ENCODE measurements around the gene ZYX. TPM values are rescaled to one million over a fixed set of nuclear protein-coding genes. Genes with fewer than 3 reads are reported as not detected.

Gene ZYX
- polyA plus RNA-seq, 1 of the 3 experiments (the other 2 are of a cell fraction): 271 TPM

DNA sequence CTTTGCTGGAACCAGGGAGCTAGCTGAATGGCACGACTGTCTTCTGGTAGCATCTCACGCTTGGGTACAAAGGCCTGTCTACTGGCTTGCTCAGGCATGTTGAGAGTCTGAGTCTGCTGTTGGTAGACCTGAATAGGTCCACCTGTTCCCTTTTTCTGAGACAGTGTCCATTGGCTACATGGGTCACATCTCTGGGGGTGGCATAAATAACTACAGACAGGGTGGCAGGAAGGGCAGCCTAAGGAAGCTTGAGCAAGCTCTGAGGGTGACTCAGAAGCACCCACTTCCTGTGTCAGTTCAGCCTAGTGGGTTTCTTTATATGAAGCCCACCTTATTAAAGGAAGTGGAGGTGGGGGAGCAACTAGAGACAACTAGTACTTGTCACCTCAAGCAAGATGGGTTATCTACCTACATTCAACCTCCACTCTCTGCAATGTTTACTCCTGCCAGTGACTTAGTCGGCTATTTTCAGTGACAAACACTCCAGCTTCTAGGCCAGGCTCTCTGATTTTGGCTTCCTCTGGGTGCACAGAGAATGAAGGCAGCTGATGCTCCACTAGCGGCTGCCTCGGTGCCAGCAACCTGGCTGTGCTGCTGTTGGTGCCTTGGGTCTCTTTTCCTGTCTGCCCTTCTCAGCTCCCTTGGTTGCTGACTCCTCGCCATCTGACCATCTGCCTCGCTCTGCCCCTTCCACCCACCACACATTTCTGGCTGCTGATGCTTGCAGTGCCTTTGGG is 5.7 kb upstream of the ZYX start:
- Histone ChIP-seq H2AFZ (ENCODE audit: low read depth) (no peak overlapping the region), H3K36me3 (replicated peaks in 1 of 2; ENCODE audit: control insufficient read depth in 1 of 2, insufficient read depth in 2 of 2, low read length in 1 of 2) (no peaks in the 10 kb centered on the region), H3K9ac (no peak overlapping the region), H4K20me1 (ENCODE audit: insufficient read depth) (no peaks in the 10 kb centered on the region), H3K4me1 (ENCODE audit: control insufficient read depth in 1 of 2, insufficient read depth in 2 of 2, low read depth in 1 of 2, low read length in 1 of 2) (peaks cover 9 to 40% of the 10 kb centered on the region in 2 experiments; a peak in 3 of 4 replicates), H3K4me2 (peak overlapping the region; percentile 25), H3K27me3 (ENCODE audit: insufficient read depth) (no peaks in the 10 kb centered on the region), H3K79me2 (ENCODE audit: insufficient read depth) (peaks cover 34% of the 10 kb centered on the region), H3K9me2 (no peaks in the 10 kb centered on the region), H3F3A (replicated peaks; ENCODE audit: insufficient read depth) (peaks cover 23% of the 10 kb centered on the region), H3K4me3 (ENCODE audit: low read depth in 2 of 2, low read length in 1 of 2) (no peak overlapping the region), H3K9me3 (no peaks in the 10 kb centered on the region), H3K27ac (ENCODE audit: low read depth in 2 of 2, low read length in 1 of 2) (peak overlapping the region in 1 of 2 experiments; percentile 27; a peak in 2 of 4 replicates)
- 95% methylated on average over 7 of the region's 7 CpGs for WGBS (ENCODE audit: low lambda C conversion rate)
- DNase-seq: no peak
- CTCF ChIA-PET: interaction anchor here (2.4 to 4.1 kb wide), 2 partner anchors 30 to 135 kb away, joined by 8 to 20 read pairs; no protein-coding TSS in a partner anchor
- no peak for TF ChIP-seq RCOR1 (IDR thresholded peaks at IDR 0.05; ENCODE audit: low read length)
- 0 out of 2 replicates have a peak, but pooled peaks have one; percentile 14 for TF ChIP-seq FOSL2 (IDR thresholded peaks at IDR 0.05; ENCODE audit: borderline replicate concordance, low read depth)
- POLR2A ChIA-PET: no interaction called here

DNA sequence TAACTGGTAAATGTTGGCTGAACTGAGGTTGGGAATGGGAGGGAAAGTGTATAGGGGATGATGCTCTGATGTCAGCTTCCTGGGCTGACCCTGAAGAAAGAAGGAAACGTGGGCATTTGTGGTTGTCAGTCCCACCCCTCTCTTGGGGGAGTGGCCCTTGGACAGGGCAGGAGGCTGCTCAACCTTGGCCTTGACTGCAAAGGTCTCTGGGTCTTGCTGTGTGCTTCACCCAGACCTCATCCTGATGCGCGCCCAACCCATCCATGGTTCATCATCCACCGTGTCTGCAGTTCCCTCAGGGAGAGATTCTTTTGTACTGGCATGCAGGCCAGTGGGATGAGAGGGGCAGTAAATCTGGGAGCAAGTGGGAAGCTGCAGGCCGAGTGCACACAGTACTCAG is 4.7 kb upstream of the ZYX start:
- no peaks in the 10 kb centered on the region for H4K20me1 ChIP-seq (ENCODE audit: insufficient read depth)
- H3K36me3 ChIP-seq (replicated peaks in 1 of 2; ENCODE audit: control insufficient read depth in 1 of 2, insufficient read depth in 2 of 2, low read length in 1 of 2): no peaks in the 10 kb centered on the region
- no peaks in the 10 kb centered on the region for H3K27me3 ChIP-seq (ENCODE audit: insufficient read depth)
- ChIA-PET POLR2A (no interaction called here), CTCF (interaction anchor here (1.4 to 2.4 kb wide), 2 partner anchors 11 to 31 kb away, joined by 4 to 8 read pairs; no protein-coding TSS in a partner anchor)
- no peak for TF ChIP-seq SIN3A (IDR thresholded peaks at IDR 0.05; ENCODE audit: borderline replicate concordance, low read depth, low read length)
- TF ChIP-seq MXI1 (IDR thresholded peaks at IDR 0.05; ENCODE audit: low read depth, low read length): no peak
- peaks cover 42% of the 10 kb centered on the region for H3K79me2 ChIP-seq (ENCODE audit: insufficient read depth)
- H3K27ac ChIP-seq (ENCODE audit: low read depth in 2 of 2, low read length in 1 of 2): no peak overlapping the region
- no peaks in the 10 kb centered on the region for H3K9me2 ChIP-seq
- H3K9me3 ChIP-seq: no peaks in the 10 kb centered on the region
- no peak overlapping the region for H3K9ac ChIP-seq
- peaks cover 9 to 40% of the 10 kb centered on the region in 2 experiments; a peak in 3 of 4 replicates for H3K4me1 ChIP-seq (ENCODE audit: control insufficient read depth in 1 of 2, insufficient read depth in 2 of 2, low read depth in 1 of 2, low read length in 1 of 2)
- no peak for DNase-seq
- peaks cover 24% of the 10 kb centered on the region for H3F3A ChIP-seq (replicated peaks; ENCODE audit: insufficient read depth)
- WGBS (ENCODE audit: low lambda C conversion rate): 76% methylated on average over 5 of the region's 5 CpGs
- H3K4me3 ChIP-seq (ENCODE audit: low read depth in 2 of 2, low read length in 1 of 2): no peak overlapping the region
- H3K4me2 ChIP-seq: no peak overlapping the region
- no peak overlapping the region for H2AFZ ChIP-seq (ENCODE audit: low read depth)

- DNase-seq: peak; percentile 46
- TF ChIP-seq NFIC (IDR thresholded peaks at IDR 0.05; ENCODE audit: borderline replicate concordance) (no peak), JUND (IDR thresholded peaks at IDR 0.05) (no peak), ELF1 (IDR thresholded peaks at IDR 0.05) (no peak), SMC3 (IDR thresholded peaks at IDR 0.05; ENCODE audit: low read depth, low read length) (no peak), TEAD4 (IDR thresholded peaks at IDR 0.05; ENCODE audit: borderline replicate concordance, insufficient read depth) (0 out of 2 replicates have a peak, but pooled peaks have one; percentile 3), GABPA (IDR thresholded peaks at IDR 0.05; ENCODE audit: low read depth) (no peak), REST (IDR thresholded peaks at IDR 0.05; ENCODE audit: low read depth, low read length) (no peak), EP300 (IDR thresholded peaks at IDR 0.05; ENCODE audit: borderline replicate concordance in 1 of 2, low read depth in 1 of 2, low read length in 1 of 2) (no peak)
- TF ChIP-seq, protein P1, sequence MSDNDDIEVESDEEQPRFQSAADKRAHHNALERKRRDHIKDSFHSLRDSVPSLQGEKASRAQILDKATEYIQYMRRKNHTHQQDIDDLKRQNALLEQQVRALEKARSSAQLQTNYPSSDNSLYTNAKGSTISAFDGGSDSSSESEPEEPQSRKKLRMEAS (IDR thresholded peaks at IDR 0.05; ENCODE audit: low read depth): peak; percentile 63
- TF ChIP-seq, protein P2, sequence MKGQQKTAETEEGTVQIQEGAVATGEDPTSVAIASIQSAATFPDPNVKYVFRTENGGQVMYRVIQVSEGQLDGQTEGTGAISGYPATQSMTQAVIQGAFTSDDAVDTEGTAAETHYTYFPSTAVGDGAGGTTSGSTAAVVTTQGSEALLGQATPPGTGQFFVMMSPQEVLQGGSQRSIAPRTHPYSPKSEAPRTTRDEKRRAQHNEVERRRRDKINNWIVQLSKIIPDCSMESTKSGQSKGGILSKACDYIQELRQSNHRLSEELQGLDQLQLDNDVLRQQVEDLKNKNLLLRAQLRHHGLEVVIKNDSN (IDR thresholded peaks at IDR 0.05; ENCODE audit: borderline replicate concordance, low read depth): no peak
- CTCF ChIA-PET: interaction anchor here (0.6 to 5.8 kb wide), 32 partner anchors 8 to 522 kb away, joined by 3 to 50 read pairs (median 6); partner anchors contain the start of genes CASP2, EPHA1, GSTK1 and TCAF1
- no peaks in the 10 kb centered on the region for H3K9me3 ChIP-seq
- peaks cover 22% of the 10 kb centered on the region for H3F3A ChIP-seq (replicated peaks; ENCODE audit: insufficient read depth)
- peak overlapping the region; percentile 90 for H3K4me2 ChIP-seq
- peaks cover 29% of the 10 kb centered on the region for H4K20me1 ChIP-seq (ENCODE audit: insufficient read depth)
- H3K27me3 ChIP-seq (ENCODE audit: insufficient read depth): no peaks in the 10 kb centered on the region
- peak overlapping the region; percentile 99 for H3K9ac ChIP-seq
- H3K27ac ChIP-seq (ENCODE audit: low read depth in 2 of 2, low read length in 1 of 2): peak overlapping the region; percentile 91 to 100
- no peak overlapping the region for H2AFZ ChIP-seq (ENCODE audit: low read depth)
- WGBS (ENCODE audit: low lambda C conversion rate): 25% methylated on average over 15 of the region's 15 CpGs
- H3K4me1 ChIP-seq (ENCODE audit: control insufficient read depth in 1 of 2, insufficient read depth in 2 of 2, low read depth in 1 of 2, low read length in 1 of 2): peaks cover 20 to 50% of the 10 kb centered on the region in 2 experiments; a peak in 3 of 4 replicates
- peaks cover 16 to 29% of the 10 kb centered on the region in 2 experiments for H3K36me3 ChIP-seq (replicated peaks in 1 of 2; ENCODE audit: control insufficient read depth in 1 of 2, insufficient read depth in 2 of 2, low read length in 1 of 2)
- POLR2A ChIA-PET: interaction anchor here (0.6 to 1.4 kb wide), 3 partner anchors 17 to 117 kb away, joined by 3 to 5 read pairs (median 4); partner anchors contain the start of gene GSTK1
- H3K79me2 ChIP-seq (ENCODE audit: insufficient read depth): peaks cover 75% of the 10 kb centered on the region
- no peaks in the 10 kb centered on the region for H3K9me2 ChIP-seq
- H3K4me3 ChIP-seq (ENCODE audit: low read depth in 2 of 2, low read length in 1 of 2): peak overlapping the region; percentile 79 to 99
Measured at GRCh38 chr7:143379611-143380259, 1.4 kb upstream of the ZYX start.
